NB4 (cell line): ENCODE measurements around the gene MDFI.

Experiments used
- CTCF ChIP-seq: IDR thresholded peaks from one replicate; pipeline ENCODE4 v1.5.1; 2012; ENCODE audit warnings: low read depth, low read length
- POLR2A ChIP-seq: IDR thresholded peaks from 2 replicates; pipeline ENCODE4 v1.6.1; 2011; ENCODE audit warnings: mild to moderate bottlenecking; ENCODE audit not compliant: insufficient read length; ENCODE audit errors: extremely low read depth

GRCh38 chr6:41668968-41669367, 30.7 kb downstream of the MDFI start:
- no peak for TF ChIP-seq CTCF
- TF ChIP-seq POLR2A, result no peak
